B cell (primary cell): ENCODE results near the gene ACTN2. TPM values are rescaled to one million over a fixed set of nuclear protein-coding genes. Genes with fewer than 3 reads are reported as not detected.

Experiments
- ATAC-seq: fragments of 200-7000 bp; cut with Tn5 transposase; one replicate; pipeline ENCODE4 v1.10.0; 2021; ENCODE audit warnings: low read depth, mild to moderate bottlenecking, moderate number of reproducible peaks, moderate library complexity
- CTCF ChIA-PET: fragments of 350-600 bp; sonication (Branson Sonifier 250); formaldehyde crosslinking; loops from one replicate; lab custom pipeline; 2021; ENCODE audit warnings: antibody characterized with exemption, inconsistent platforms; lab: Charles Lee
- POLR2A ChIA-PET: fragments of 350-600 bp; sonication (Branson Sonifier 250); formaldehyde crosslinking; loops from one replicate; lab custom pipeline; 2021; ENCODE audit warnings: antibody characterized with exemption; lab: Charles Lee
- DNase-seq: peaks from one replicate; pipeline ENCODE4 v3.0.0; 2013
- H2AFZ ChIP-seq: 2 replicates; pipeline ENCODE4 v1.6.1; 2012; ENCODE audit warnings: mild to moderate bottlenecking, low read depth, low read length; ENCODE audit not compliant: insufficient read depth, poor library complexity, severe bottlenecking
- H3K27ac ChIP-seq, 2 donors: 1 replicate in 1 of 2; 2 replicates in 1 of 2; pipeline ENCODE4 v1.5.1; 2012 to 2013; ENCODE audit warnings: low read length in 2 of 2, mild to moderate bottlenecking in 2 of 2, moderate library complexity in 1 of 2
- H3K27me3 ChIP-seq, 4 experiments: fragments of 200-600 bp in 1 of 4; sonication (generic) in 1 of 4; replicated peaks in 1 of 4; 1 replicate in 2 of 4; 2 replicates in 2 of 4; pipeline versions ENCODE4 v1.6.1 to v1.7.0; 2013 to 2016; ENCODE audit warnings: low read length in 3 of 4, mild to moderate bottlenecking in 2 of 4, mixed read lengths in 1 of 4, moderate library complexity in 1 of 4; ENCODE audit not compliant: insufficient read depth in 4 of 4, control insufficient read depth in 3 of 4; ENCODE audit errors: control extremely low read depth in 1 of 4
- H3K36me3 ChIP-seq, 2 experiments: replicated peaks in 1 of 2; 1 replicate in 1 of 2; 2 replicates in 1 of 2; pipeline versions ENCODE4 v1.6.1 to v1.7.1; 2013; ENCODE audit warnings: low read length in 1 of 2; ENCODE audit not compliant: insufficient read depth in 2 of 2, control insufficient read depth in 1 of 2; ENCODE audit errors: control extremely low read depth in 1 of 2, extremely low read depth in 1 of 2
- H3K4me1 ChIP-seq, 2 donors: fragments of 200-600 bp in 1 of 2; sonication (generic) in 1 of 2; 1 replicate in 1 of 2; 2 replicates in 1 of 2; pipeline versions ENCODE4 v1.5.1 to v1.6.1; 2013 to 2017; ENCODE audit warnings: low read length in 2 of 2; ENCODE audit not compliant: control insufficient read depth in 2 of 2, insufficient read depth in 2 of 2
- H3K4me2 ChIP-seq: replicated peaks from 2 replicates; pipeline ENCODE3; 2012; ENCODE audit warnings: mild to moderate bottlenecking, low read depth, low read length; ENCODE audit not compliant: poor library complexity, severe bottlenecking
- H3K4me3 ChIP-seq, 5 experiments: fragments of 200-600 bp in 1 of 5; sonication (generic) in 1 of 5; 1 replicate in 3 of 5; 2 replicates in 2 of 5; pipeline versions ENCODE4 v1.5.1 to v1.7.0; 2011 to 2016; ENCODE audit warnings: low read length in 4 of 5, mild to moderate bottlenecking in 4 of 5, low read depth in 2 of 5, control low read depth in 1 of 5, moderate library complexity in 1 of 5; ENCODE audit not compliant: insufficient read depth in 1 of 5; ENCODE audit errors: control extremely low read depth in 1 of 5, extremely low read depth in 1 of 5
- H3K79me2 ChIP-seq: fragments of 200-600 bp; sonication (generic); one replicate; pipeline ENCODE4 v1.6.0; 2016; ENCODE audit warnings: low read length; ENCODE audit not compliant: control insufficient read depth, insufficient read depth
- H3K9ac ChIP-seq: fragments of 200-600 bp; sonication (generic); 2 replicates; pipeline ENCODE4 v1.6.1; 2017; ENCODE audit warnings: mild to moderate bottlenecking, low read length, moderate library complexity
- H3K9me3 ChIP-seq, 3 donors: one replicate each; pipeline versions ENCODE4 v1.6.1 to v1.7.1; 2013; ENCODE audit warnings: low read length in 2 of 3; ENCODE audit not compliant: control insufficient read depth in 2 of 3, insufficient read depth in 1 of 3; ENCODE audit errors: control extremely low read depth in 1 of 3
- H4K20me1 ChIP-seq: 2 replicates; pipeline ENCODE4 v1.6.0; 2012; ENCODE audit warnings: mild to moderate bottlenecking, low read length; ENCODE audit not compliant: insufficient read depth, control insufficient read depth, poor library complexity, severe bottlenecking
- H3K27ac Mint-ChIP-seq: one replicate; pipeline ENCODE4 v1.8.0; 2021; ENCODE audit warnings: mixed read lengths
- H3K27me3 Mint-ChIP-seq: one replicate; pipeline ENCODE4 v1.8.0; 2021; ENCODE audit warnings: mixed read lengths
- H3K4me1 Mint-ChIP-seq: one replicate; pipeline ENCODE4 v1.8.0; 2021; ENCODE audit warnings: mixed read lengths
- H3K4me3 Mint-ChIP-seq: one replicate; pipeline ENCODE4 v1.8.0; 2021; ENCODE audit warnings: mixed read lengths
- H3K9me3 Mint-ChIP-seq: one replicate; pipeline ENCODE4 v1.8.0; 2022; ENCODE audit warnings: mixed read lengths; ENCODE audit not compliant: insufficient read depth
- EZH2 ChIP-seq: IDR thresholded peaks from 2 replicates; pipeline ENCODE4 v1.6.1; 2012; ENCODE audit warnings: borderline replicate concordance, low read depth, mild to moderate bottlenecking, moderate library complexity, low read length; ENCODE audit not compliant: insufficient read depth, poor library complexity, severe bottlenecking
- WGBS: methylation state at CpG from one replicate; pipeline ENCODE4 v1.1.5; 2013; ENCODE audit warnings: missing lambda C conversion rate; ENCODE audit not compliant: insufficient coverage; 5-methylcytosine and 5-hydroxymethylcytosine counted together
- intact Hi-C: fragments of 100-400 bp; cut with micrococcal nuclease; formaldehyde crosslinking; loops from one replicate; pipeline ENCODE4 v1.10.0; 2022
- polyA plus RNA-seq: library from polyadenylated mRNA; depleted of rRNA; stranded (reverse); fragments of >200 nt; gene quantifications from 2 replicates; pipeline ENCODE4 v1.2.3, GENCODE V29; 2012
- total RNA-seq, 2 donors: library from RNA; stranded (reverse); fragments of 120-200 nt in 1 of 2; gene quantifications; 1 replicate in 1 of 2; 2 replicates in 1 of 2; pipeline versions ENCODE4 v1.2.3 to v1.2.4, GENCODE V29; 2013 to 2022
- TF ChIP-seq, protein P1 (sequence below): fragments of 200-600 bp; IDR thresholded peaks from one replicate; pipeline ENCODE4 v1.8.0; 2022; ENCODE audit warnings: antibody characterized with exemption, mild to moderate bottlenecking

The ACTN2 gene
- total and polyA plus RNA-seq, 2 donors (not counting 1 experiment from before 2014, with no cell fraction given) = 0.30 TPM; not detected in 1

DNA sequence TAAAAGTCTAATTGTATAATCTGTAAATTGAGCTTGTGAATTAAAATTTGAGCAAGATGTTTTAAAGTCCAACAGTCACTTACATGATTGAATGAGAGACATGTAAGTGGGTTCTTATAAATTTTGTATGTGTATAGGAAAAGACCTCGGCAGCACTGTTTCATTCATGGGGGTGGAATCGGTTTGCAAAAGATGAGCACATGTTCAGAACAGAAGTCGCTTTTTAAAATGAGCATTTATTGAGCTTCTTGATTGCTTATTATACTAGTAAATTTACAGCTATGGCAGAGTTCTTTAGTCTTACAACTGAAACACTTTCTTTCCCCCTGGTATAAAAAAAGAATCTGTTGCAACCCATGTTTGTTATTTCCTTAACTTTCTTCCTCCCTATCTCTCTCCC, 33.9 kb downstream of the ACTN2 start:
- no CpG with 5 or more reads among the region's 3 CpGs for WGBS

DNA sequence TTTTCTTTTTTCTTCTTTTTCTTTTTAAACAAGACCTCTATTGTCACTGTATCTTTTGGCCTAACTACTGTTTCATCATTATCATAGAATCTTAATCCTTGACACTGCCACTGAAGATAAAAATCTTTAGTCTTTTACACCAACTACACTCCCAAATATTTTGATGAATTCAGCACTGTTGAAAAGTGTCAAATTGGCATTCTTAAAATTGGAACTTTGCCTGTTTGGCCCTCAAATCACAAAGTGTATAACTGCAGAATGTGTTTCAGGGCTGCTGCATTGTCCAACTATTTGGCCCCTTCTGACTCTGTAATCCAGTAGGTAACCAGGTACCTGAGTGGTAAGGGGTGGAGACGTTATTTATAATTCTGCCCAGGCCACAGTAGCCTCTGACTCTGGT, 34.3 kb downstream of the ACTN2 start:
- no peak overlapping the region for H2AFZ ChIP-seq
- intact Hi-C loops = no loop called here
- H3K9me3 Mint-ChIP-seq = no peaks in the 10 kb centered on the region
- no peak overlapping the region for H3K9ac ChIP-seq
- H3K36me3 ChIP-seq = no peaks in the 10 kb centered on the region
- ChIA-PET CTCF (no interaction called here), POLR2A (no interaction called here)
- H3K27ac ChIP-seq = no peak overlapping the region
- peaks cover 0 to 8% (median 0%) of the 10 kb centered on the region in 3 donors for H3K9me3 ChIP-seq
- no peak overlapping the region for H3K4me3 Mint-ChIP-seq
- no peak overlapping the region for H3K4me3 ChIP-seq
- TF ChIP-seq, protein P1, sequence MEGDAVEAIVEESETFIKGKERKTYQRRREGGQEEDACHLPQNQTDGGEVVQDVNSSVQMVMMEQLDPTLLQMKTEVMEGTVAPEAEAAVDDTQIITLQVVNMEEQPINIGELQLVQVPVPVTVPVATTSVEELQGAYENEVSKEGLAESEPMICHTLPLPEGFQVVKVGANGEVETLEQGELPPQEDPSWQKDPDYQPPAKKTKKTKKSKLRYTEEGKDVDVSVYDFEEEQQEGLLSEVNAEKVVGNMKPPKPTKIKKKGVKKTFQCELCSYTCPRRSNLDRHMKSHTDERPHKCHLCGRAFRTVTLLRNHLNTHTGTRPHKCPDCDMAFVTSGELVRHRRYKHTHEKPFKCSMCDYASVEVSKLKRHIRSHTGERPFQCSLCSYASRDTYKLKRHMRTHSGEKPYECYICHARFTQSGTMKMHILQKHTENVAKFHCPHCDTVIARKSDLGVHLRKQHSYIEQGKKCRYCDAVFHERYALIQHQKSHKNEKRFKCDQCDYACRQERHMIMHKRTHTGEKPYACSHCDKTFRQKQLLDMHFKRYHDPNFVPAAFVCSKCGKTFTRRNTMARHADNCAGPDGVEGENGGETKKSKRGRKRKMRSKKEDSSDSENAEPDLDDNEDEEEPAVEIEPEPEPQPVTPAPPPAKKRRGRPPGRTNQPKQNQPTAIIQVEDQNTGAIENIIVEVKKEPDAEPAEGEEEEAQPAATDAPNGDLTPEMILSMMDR = no peak
- no peak for TF ChIP-seq EZH2
- no peak overlapping the region for H3K4me2 ChIP-seq
- H3K27me3 Mint-ChIP-seq = peaks cover 15% of the 10 kb centered on the region
- ATAC-seq (no peak), DNase-seq (no peak)
- H3K27ac Mint-ChIP-seq = no peak overlapping the region
- no peaks in the 10 kb centered on the region for H3K79me2 ChIP-seq
- H3K4me1 Mint-ChIP-seq = no peaks in the 10 kb centered on the region
- H3K4me1 ChIP-seq = no peaks in the 10 kb centered on the region
- peaks cover 0 to 2% (median 0%) of the 10 kb centered on the region in 4 experiments for H3K27me3 ChIP-seq
- no peaks in the 10 kb centered on the region for H4K20me1 ChIP-seq
- WGBS = no CpG with 5 or more reads among the region's 1 CpG

More for the DNA sequence above, 33.9 kb downstream of the ACTN2 start:
- Histone ChIP-seq H4K20me1 (no peaks in the 10 kb centered on the region), H3K36me3 (no peaks in the 10 kb centered on the region), H3K9ac (no peak overlapping the region), H3K4me2 (no peak overlapping the region), H3K4me3 (no peak overlapping the region), H3K27ac (no peak overlapping the region), H3K27me3 (peaks cover 0 to 2% (median 0%) of the 10 kb centered on the region in 4 experiments), H3K79me2 (no peaks in the 10 kb centered on the region), H3K4me1 (no peaks in the 10 kb centered on the region), H3K9me3 (peaks cover 0 to 8% (median 0%) of the 10 kb centered on the region in 3 donors), H2AFZ (no peak overlapping the region)
- Mint-ChIP-seq H3K9me3 (no peaks in the 10 kb centered on the region), H3K27me3 (peaks cover 15% of the 10 kb centered on the region), H3K27ac (no peak overlapping the region), H3K4me3 (no peak overlapping the region), H3K4me1 (no peaks in the 10 kb centered on the region)
- DNase-seq (no peak), ATAC-seq (no peak)
- TF ChIP-seq, protein P1 = no peak
- no peak for TF ChIP-seq EZH2
- ChIA-PET POLR2A (no interaction called here), CTCF (no interaction called here)
- intact Hi-C loops = no loop called here
